Activated CD8-positive, alpha-beta memory T cell treated with anti-CD3 and anti-CD28 coated beads, Interleukin-2, amount 50 U/mL, for 48 hours (primary cell): ENCODE data around the gene PERCC1.
"Not testable (repeated sequence)": the region's sequence is repeated elsewhere in the genome, so short reads cannot be mapped to it uniquely, and the experiment has no call there.

Source experiments
- DNase-seq: peaks from one replicate; pipeline ENCODE4 v3.0.0-alpha.2; 2020

PERCC1 gene

GRCh38 chr16:1435921-1436697 lies 5.2 kb downstream of the PERCC1 start:
- DNase-seq = no peak

- DNase-seq = no peak
Observed at GRCh38 chr16:1436731-1437355, 6.0 kb downstream of the PERCC1 start.

- DNase-seq = no peak
Observed at GRCh38 chr16:1437606-1438005, 6.7 kb downstream of the PERCC1 start.

GRCh38 chr16:1438229-1439057 lies 7.6 kb downstream of the PERCC1 start:
- no peak for DNase-seq

- DNase-seq = no peak
Observed at GRCh38 chr16:1439058-1439698, 8.3 kb downstream of the PERCC1 start.

- DNase-seq = not testable (repeated sequence)
Observed at GRCh38 chr16:1439699-1440074, 8.8 kb downstream of the PERCC1 start.

- no peak for DNase-seq
Observed at GRCh38 chr16:1441391-1441829, 10.5 kb downstream of the PERCC1 start.

- DNase-seq = no peak
Observed at GRCh38 chr16:1442697-1443096, 11.8 kb downstream of the PERCC1 start.

GRCh38 chr16:1443403-1443973 lies 12.6 kb downstream of the PERCC1 start:
- DNase-seq = no peak

- no peak for DNase-seq
Observed at GRCh38 chr16:1443980-1444729, 13.3 kb downstream of the PERCC1 start, which contains the start of gene CCDC154. Gene CCDC154 (minus strand): TSS chr16:1444556. CDS start chr16:1444322, 234 bp downstream.

- DNase-seq = no peak
Observed at GRCh38 chr16:1444730-1445517, 14.0 kb downstream of the PERCC1 start.

GRCh38 chr16:1445518-1446203 lies 14.8 kb downstream of the PERCC1 start:
- DNase-seq = no peak

- no peak for DNase-seq
Observed at GRCh38 chr16:1446296-1447080, 15.6 kb downstream of the PERCC1 start.

- DNase-seq = no peak
Observed at GRCh38 chr16:1447965-1448364, 17.1 kb downstream of the PERCC1 start.

- no peak for DNase-seq
Observed at GRCh38 chr16:1448536-1449116, 17.7 kb downstream of the PERCC1 start.

GRCh38 chr16:1449201-1449788 lies 18.4 kb downstream of the PERCC1 start:
- no peak for DNase-seq

GRCh38 chr16:1450218-1450617 lies 19.3 kb downstream of the PERCC1 start:
- no peak for DNase-seq

GRCh38 chr16:1450841-1451240 lies 20.0 kb downstream of the PERCC1 start:
- no peak for DNase-seq
